ENCODE results near the gene ALK. TPM values are rescaled to one million over a fixed set of nuclear protein-coding genes. Genes with fewer than 3 reads are reported as not detected.

ALK gene
- polyA plus RNA-seq, 2 of the 4 experiments (the other 2 are of a cell fraction), result not detected

- H3K27ac ChIP-seq, result no peak overlapping the region
- no peaks in the 10 kb centered on the region for H3K9me3 ChIP-seq
- FAIRE-seq, result no peak
- no peak for ATAC-seq
- CTCF ChIA-PET, result interaction anchor here (0.9 kb wide), 2 partner anchors 12 to 319 kb away, joined by 3 to 5 read pairs; no protein-coding TSS in a partner anchor
- no peak for DNase-seq (ENCODE audit: low read depth in 1 of 2, low spot score in 1 of 2)
- WGBS (ENCODE audit: missing lambda C conversion rate), result 7% methylated on average over 2 of the region's 2 CpGs
- POLR2A ChIA-PET, result no interaction called here
- H3K4me2 ChIP-seq, result no peak overlapping the region
- H3K4me3 ChIP-seq, result no peak overlapping the region
- TF ChIP-seq BCL3 (IDR thresholded peaks at IDR 0.05), result no peak
- no peak for TF ChIP-seq ZC3H11A (IDR thresholded peaks at IDR 0.05)
- TF ChIP-seq CBX8 (IDR thresholded peaks at IDR 0.05), result no peak
- TF ChIP-seq NPAS2 (CRISPR knock-in tag; IDR thresholded peaks at IDR 0.05; ENCODE audit: borderline replicate concordance), result no peak
- TF ChIP-seq POLR2A (IDR thresholded peaks at IDR 0.05; ENCODE audit: low read length), result no peak
- no peak for TF ChIP-seq EHF (CRISPR knock-in tag; IDR thresholded peaks at IDR 0.05)
- TF ChIP-seq ELK1 (IDR thresholded peaks at IDR 0.05; ENCODE audit: low read depth, low read length), result no peak
- TF ChIP-seq MAFK (IDR thresholded peaks at IDR 0.05; ENCODE audit: partially characterized antibody), result no peak
- TF ChIP-seq RARB (CRISPR knock-in tag; IDR thresholded peaks at IDR 0.05), result no peak
- TF ChIP-seq CHD4 (IDR thresholded peaks at IDR 0.05; ENCODE audit: borderline replicate concordance), result no peak
- TF ChIP-seq EP300 (IDR thresholded peaks at IDR 0.05), result no peak
- no peak for TF ChIP-seq RAD21 (conservative IDR thresholded peaks at IDR 0.05 in 1 of 2, IDR thresholded peaks at IDR 0.05 in 1 of 2)
- H3K4me1 ChIP-seq, result no peaks in the 10 kb centered on the region
Observed at GRCh38 chr2:29628108-29628745, 293.2 kb downstream of the ALK start.

GRCh38 chr2:29627279-29627711, 294.1 kb downstream of the ALK start:
- CTCF ChIA-PET, result interaction anchor here (0.9 kb wide), 1 partner anchor 318 kb away, joined by 5 read pairs; no protein-coding TSS in a partner anchor
- TF ChIP-seq ZFP36 (IDR thresholded peaks at IDR 0.05; ENCODE audit: borderline replicate concordance, partially characterized antibody) (no peak), MYC (IDR thresholded peaks at IDR 0.05; ENCODE audit: borderline replicate concordance, low read length) (no peak), MAX (IDR thresholded peaks at IDR 0.05) (no peak), PBX3 (IDR thresholded peaks at IDR 0.05) (no peak), RNF2 (IDR thresholded peaks at IDR 0.05; ENCODE audit: borderline replicate concordance, low read depth) (no peak), HOXB5 (CRISPR knock-in tag; IDR thresholded peaks at IDR 0.05) (no peak), CTCF (IDR thresholded peaks at IDR 0.05) (no peak), SREBF2 (IDR thresholded peaks at IDR 0.05) (no peak), ELK1 (IDR thresholded peaks at IDR 0.05; ENCODE audit: low read depth, low read length) (no peak), HEYL (CRISPR knock-in tag; IDR thresholded peaks at IDR 0.05) (no peak), HOXB13 (CRISPR knock-in tag; IDR thresholded peaks at IDR 0.05; ENCODE audit: low read depth) (no peak), MAFK (IDR thresholded peaks at IDR 0.05; ENCODE audit: partially characterized antibody) (no peak), KDM1A (IDR thresholded peaks at IDR 0.05; ENCODE audit: low read depth) (no peak), ZNF302 (CRISPR knock-in tag; IDR thresholded peaks at IDR 0.05) (no peak), EP300 (IDR thresholded peaks at IDR 0.05) (no peak), CBX2 (IDR thresholded peaks at IDR 0.05; ENCODE audit: borderline replicate concordance, low read depth) (no peak), POLR2A (IDR thresholded peaks at IDR 0.05; ENCODE audit: low read length) (no peak), RAD21 (conservative IDR thresholded peaks at IDR 0.05 in 1 of 2, IDR thresholded peaks at IDR 0.05 in 1 of 2) (no peak)
- Histone ChIP-seq H3K4me2 (no peak overlapping the region), H3K4me3 (no peak overlapping the region), H3K9me3 (no peaks in the 10 kb centered on the region), H3K4me1 (no peaks in the 10 kb centered on the region), H3K27ac (no peak overlapping the region)
- ATAC-seq (no peak), FAIRE-seq (no peak), DNase-seq (ENCODE audit: low read depth in 1 of 2, low spot score in 1 of 2) (peak in 1 of 2 experiments; percentile 6)
- POLR2A ChIA-PET, result no interaction called here
- 19% methylated on average over 5 of the region's 5 CpGs for WGBS (ENCODE audit: missing lambda C conversion rate)

Measured in A549 (cell line).